Activated CD4-positive, alpha-beta T cell treated with anti-CD3 and anti-CD28 coated beads for 48 hours (primary cell): ENCODE measurements around the gene POLR2J2.
"Not testable (repeated sequence)": the region's sequence is repeated elsewhere in the genome, so short reads cannot be mapped to it uniquely, and the experiment has no call there.

Experiments used
- DNase-seq: peaks from one replicate; pipeline ENCODE4 v3.0.0-alpha.2; 2020

POLR2J2 gene

GRCh38 chr7:102667523-102667922, 3.9 kb downstream of the POLR2J2 start:
- DNase-seq = not testable (repeated sequence)

- not testable (repeated sequence) for DNase-seq
These were observed 4.6 kb downstream of the POLR2J2 start for GRCh38 chr7:102666850-102667249.

- DNase-seq = not testable (repeated sequence)
These were observed 6.7 kb downstream of the POLR2J2 start for GRCh38 chr7:102664765-102665164.

- DNase-seq = not testable (repeated sequence)
These were observed 21.5 kb downstream of the POLR2J2 start, which contains the start of gene SPDYE2B for GRCh38 chr7:102649924-102650323. TSS of gene SPDYE2B (plus strand) at chr7:102650319. CDS start at chr7:102652349, 2,030 bp downstream.

- DNase-seq = not testable (repeated sequence)
These were observed 23.6 kb downstream of the POLR2J2 start for GRCh38 chr7:102647813-102648212.

- not testable (repeated sequence) for DNase-seq
These were observed 28.1 kb downstream of the POLR2J2 start for GRCh38 chr7:102643404-102643803.

GRCh38 chr7:102642691-102643090, 28.8 kb downstream of the POLR2J2 start, which contains the start of gene UPK3BL1:
TSS of gene UPK3BL1 (minus strand) at chr7:102642791. CDS start at chr7:102642741, 50 bp downstream.
- DNase-seq = not testable (repeated sequence)

- not testable (repeated sequence) for DNase-seq
These were observed 32.6 kb downstream of the POLR2J2 start for GRCh38 chr7:102638848-102639247.

GRCh38 chr7:102636956-102637355, 34.5 kb downstream of the POLR2J2 start:
- not testable (repeated sequence) for DNase-seq

GRCh38 chr7:102635354-102635753, 36.1 kb downstream of the POLR2J2 start:
- not testable (repeated sequence) for DNase-seq

- not testable (repeated sequence) for DNase-seq
These were observed 37.2 kb downstream of the POLR2J2 start for GRCh38 chr7:102634299-102634698.

- not testable (repeated sequence) for DNase-seq
These were observed 40.8 kb downstream of the POLR2J2 start for GRCh38 chr7:102630622-102631021.

- DNase-seq = not testable (repeated sequence)
These were observed 44.1 kb downstream of the POLR2J2 start for GRCh38 chr7:102627271-102627904.

GRCh38 chr7:102618122-102618521, 53.3 kb downstream of the POLR2J2 start:
- not testable (repeated sequence) for DNase-seq

- DNase-seq = peak; percentile 48
These were observed 54.8 kb downstream of the POLR2J2 start, which contains the start of gene RASA4 for GRCh38 chr7:102616507-102617125. TSS of gene RASA4 (minus strand) at chr7:102616756. CDS start at chr7:102616689, 67 bp downstream.
